Tibial artery (tissue), 4 donors: ENCODE measurements around the gene NEUROD1.

Experiments used
- DNase-seq, 2 donors: peaks; one replicate each; pipeline ENCODE4 v3.0.0-alpha.2; 2019
- H3K27ac ChIP-seq, 2 donors: fragments of 200-600 bp; sonication (generic) in 1 of 2; 1 replicate in 1 of 2; 2 replicates in 1 of 2; pipeline ENCODE4 v1.5.1; 2018 to 2019; ENCODE audit warnings: mild to moderate bottlenecking in 1 of 2
- H3K27me3 ChIP-seq, 2 donors: fragments of 200-600 bp; sonication (generic) in 1 of 2; one replicate each; pipeline versions ENCODE4 v1.5.1 to v1.6.0; 2016 to 2019
- H3K36me3 ChIP-seq, 3 donors: fragments of 200-600 bp; sonication (generic) in 2 of 3; one replicate each; pipeline ENCODE4 v1.5.1; 2016 to 2019; ENCODE audit warnings: mild to moderate bottlenecking in 2 of 3
- H3K4me1 ChIP-seq, 4 donors: fragments of 200-600 bp; sonication (generic) in 2 of 4; 1 replicate in 3 of 4; 2 replicates in 1 of 4; pipeline ENCODE4 v1.5.1; 2016 to 2019
- H3K4me3 ChIP-seq, 2 donors: fragments of 200-600 bp; sonication (generic) in 1 of 2; 1 replicate in 1 of 2; 2 replicates in 1 of 2; pipeline ENCODE4 v1.5.1; 2018 to 2019; ENCODE audit warnings: mild to moderate bottlenecking in 2 of 2
- H3K9me3 ChIP-seq, 3 donors: fragments of 200-600 bp; sonication (generic) in 1 of 3; one replicate each; pipeline ENCODE4 v1.5.1; 2016 to 2019
- CTCF ChIP-seq, 2 experiments: fragments of 200-600 bp in 1 of 2; fragments of 450-650 bp in 1 of 2; IDR thresholded peaks; one replicate each; pipeline ENCODE4 v1.5.1; 2017 to 2019; ENCODE audit warnings: antibody characterized with exemption in 2 of 2, mild to moderate bottlenecking in 1 of 2, moderate library complexity in 1 of 2
- intact Hi-C: fragments of 100-400 bp; cut with DNase I; formaldehyde crosslinking; loops from one replicate; pipeline ENCODE4 v1.15.0; 2023; ENCODE audit warnings: low total_unique reads

NEUROD1 gene

GRCh38 chr2:181667234-181667633 is 13.1 kb downstream of the NEUROD1 start:
- Histone ChIP-seq H3K4me1 (no peaks in the 10 kb centered on the region), H3K36me3 (no peaks in the 10 kb centered on the region), H3K9me3 (peaks cover 0 to 8% (median 6%) of the 10 kb centered on the region in 3 donors), H3K27me3 (no peaks in the 10 kb centered on the region), H3K27ac (no peak overlapping the region), H3K4me3 (no peak overlapping the region)
- intact Hi-C loops: no loop called here
- DNase-seq: no peak
- no peak for TF ChIP-seq CTCF (IDR thresholded peaks at IDR 0.05)

- Histone ChIP-seq H3K4me1 (peaks cover 0 to 7% (median 2%) of the 10 kb centered on the region in 4 donors), H3K27me3 (peaks cover 0 to 9% of the 10 kb centered on the region in 2 donors), H3K27ac (no peak overlapping the region), H3K36me3 (no peaks in the 10 kb centered on the region), H3K4me3 (no peak overlapping the region), H3K9me3 (peaks cover 0 to 8% (median 6%) of the 10 kb centered on the region in 3 donors)
- no peak for DNase-seq
- intact Hi-C loops: no loop called here
- TF ChIP-seq CTCF (IDR thresholded peaks at IDR 0.05): no peak
Observed at GRCh38 chr2:181662287-181662686, 18.0 kb downstream of the NEUROD1 start.

GRCh38 chr2:181660181-181660580 is 20.1 kb downstream of the NEUROD1 start:
- no peak for TF ChIP-seq CTCF (IDR thresholded peaks at IDR 0.05)
- Histone ChIP-seq H3K36me3 (no peaks in the 10 kb centered on the region), H3K9me3 (no peaks in the 10 kb centered on the region), H3K4me1 (peaks cover 0 to 16% (median 9%) of the 10 kb centered on the region in 4 donors), H3K27me3 (peaks cover 0 to 13% of the 10 kb centered on the region in 2 donors), H3K4me3 (no peak overlapping the region), H3K27ac (no peak overlapping the region)
- DNase-seq: no peak
- intact Hi-C loops: no loop called here

- TF ChIP-seq CTCF (IDR thresholded peaks at IDR 0.05): no peak
- Histone ChIP-seq H3K4me3 (no peak overlapping the region), H3K9me3 (no peaks in the 10 kb centered on the region), H3K27ac (no peak overlapping the region), H3K4me1 (peaks cover 0 to 16% (median 9%) of the 10 kb centered on the region in 4 donors), H3K36me3 (no peaks in the 10 kb centered on the region), H3K27me3 (peaks cover 0 to 13% of the 10 kb centered on the region in 2 donors)
- DNase-seq: no peak
- intact Hi-C loops: no loop called here
Observed at GRCh38 chr2:181658444-181658843, 21.9 kb downstream of the NEUROD1 start.

GRCh38 chr2:181657379-181657778 is 22.9 kb downstream of the NEUROD1 start:
- Histone ChIP-seq H3K27ac (no peak overlapping the region), H3K4me3 (peak overlapping the region; percentile 52 to 66), H3K9me3 (no peaks in the 10 kb centered on the region), H3K4me1 (peaks cover 0 to 16% (median 9%) of the 10 kb centered on the region in 4 donors), H3K36me3 (no peaks in the 10 kb centered on the region), H3K27me3 (peaks cover 0 to 13% of the 10 kb centered on the region in 2 donors)
- DNase-seq: no peak
- TF ChIP-seq CTCF (IDR thresholded peaks at IDR 0.05): no peak
- intact Hi-C loops: no loop called here
